HCT116 (cell line): ENCODE measurements around the gene SDK2. TPM values are rescaled to one million over a fixed set of nuclear protein-coding genes. Genes with fewer than 3 reads are reported as not detected.

Experiments
- ATAC-seq: fragments of 200-7000 bp; cut with Tn5 transposase; 2 replicates; pipeline ENCODE4 v1.9.1; 2020; ENCODE audit warnings: mild to moderate bottlenecking, moderate library complexity
- BruUV-seq: library from RNA; stranded (reverse); fragments of 400-500 nt; replicated peaks from 2 replicates; lab custom pipeline; 2021; lab: Mats Ljungman, UMichigan
- CTCF ChIA-PET: fragments of 300-600 bp; sonication (Branson Sonifier 250); formaldehyde crosslinking; loops from one replicate; lab custom pipeline; 2021; ENCODE audit warnings: antibody characterized with exemption; lab: Charles Lee
- POLR2A ChIA-PET: fragments of 300-600, 350-600 bp; sonication (Branson Sonifier 250); formaldehyde crosslinking; loops from one replicate; lab custom pipeline; 2021; ENCODE audit warnings: antibody characterized with exemption; lab: Charles Lee
- RAD21 ChIA-PET, 2 experiments: fragments of 300-600 bp; sonication (Branson Sonifier 250); formaldehyde crosslinking; loops; one replicate each; lab custom pipeline; 2023; ENCODE audit warnings: low total read pairs in 2 of 2; ENCODE audit not compliant: uncharacterized antibody in 2 of 2, unreplicated experiment in 2 of 2, low non-redundant PET in 1 of 2; lab: Charles Lee
- DNase-seq: peaks from one replicate; pipeline ENCODE4 v3.0.0-alpha.2; 2010; ENCODE audit warnings: low read depth, low spot score
- H2AFZ ChIP-seq: fragments of 200-600 bp; shearing (Covaris generic), sonication (generic); 2 replicates; pipeline ENCODE4 v1.6.1; 2017; ENCODE audit warnings: low read depth, mixed run types, mixed read lengths, antibody characterized with exemption, low read length; ENCODE audit not compliant: poor library complexity, severe bottlenecking
- H3K27ac ChIP-seq: 2 replicates; pipeline ENCODE4 v1.5.1; 2012; ENCODE audit warnings: low read depth, low read length
- H3K27me3 ChIP-seq: fragments of 200-600 bp; sonication (generic); 2 replicates; pipeline ENCODE4 v1.6.1; 2016; ENCODE audit warnings: mixed run types, low read length, mixed read lengths; ENCODE audit not compliant: insufficient read depth
- H3K36me3 ChIP-seq, 2 experiments: fragments of 200-500 bp in 1 of 2; fragments of 200-600 bp in 1 of 2; sonication (Bioruptor generic) in 1 of 2; sonication (generic) in 1 of 2; 2 replicates each; pipeline versions ENCODE4 v1.5.1 to v1.6.1; 2014 to 2016; ENCODE audit warnings: low read length in 2 of 2, inconsistent platforms in 1 of 2, mixed read lengths in 1 of 2, mixed run types in 1 of 2; ENCODE audit not compliant: insufficient read depth in 2 of 2, control insufficient read depth in 1 of 2
- H3K4me1 ChIP-seq, 2 experiments: fragments of 200-600 bp in 1 of 2; sonication (generic) in 1 of 2; 2 replicates each; pipeline versions ENCODE4 v1.5.1 to v1.6.1; 2012 to 2017; ENCODE audit warnings: low read length in 2 of 2, inconsistent platforms in 1 of 2, mild to moderate bottlenecking in 1 of 2, mixed read lengths in 1 of 2, mixed run types in 1 of 2, moderate library complexity in 1 of 2; ENCODE audit not compliant: insufficient read depth in 2 of 2, control insufficient read depth in 1 of 2
- H3K4me2 ChIP-seq: fragments of 200-600 bp; sonication (generic); 2 replicates; pipeline ENCODE4 v1.6.1; 2017; ENCODE audit warnings: mixed run types, low read length, mixed read lengths
- H3K4me3 ChIP-seq, 2 experiments: fragments of 200-600 bp in 1 of 2; sonication (generic) in 1 of 2; replicated peaks in 1 of 2; 2 replicates each; pipeline ENCODE4 v1.5.1; 2011 to 2016; ENCODE audit warnings: low read length in 2 of 2, control low read depth in 1 of 2, low read depth in 1 of 2, mild to moderate bottlenecking in 1 of 2, mixed read lengths in 1 of 2, mixed run types in 1 of 2
- H3K79me2 ChIP-seq: fragments of 200-600 bp; sonication (generic); 2 replicates; pipeline ENCODE4 v1.6.1; 2017; ENCODE audit warnings: mild to moderate bottlenecking, mixed run types, low read length, moderate library complexity, mixed read lengths; ENCODE audit not compliant: insufficient read depth
- H3K9ac ChIP-seq: fragments of 200-600 bp; sonication (generic); 2 replicates; pipeline ENCODE4 v1.6.1; 2016; ENCODE audit warnings: low read length, mixed read lengths
- H3K9me2 ChIP-seq: fragments of 200-600 bp; sonication (generic), shearing (Covaris generic); 2 replicates; pipeline ENCODE4 v1.6.1; 2017; ENCODE audit warnings: mixed run types, mild to moderate bottlenecking, moderate library complexity; ENCODE audit not compliant: insufficient read depth
- H3K9me3 ChIP-seq, 2 experiments: fragments of 200-500 bp in 1 of 2; fragments of 200-600 bp in 1 of 2; sonication (Bioruptor generic) in 1 of 2; sonication (generic) in 1 of 2; 2 replicates each; pipeline ENCODE4 v1.6.1; 2014 to 2017; ENCODE audit warnings: low read length in 2 of 2, mixed read lengths in 2 of 2, inconsistent platforms in 1 of 2, low read depth in 1 of 2, mild to moderate bottlenecking in 1 of 2, mixed run types in 1 of 2, moderate library complexity in 1 of 2; ENCODE audit not compliant: control insufficient read depth in 1 of 2, insufficient read depth in 1 of 2
- H4K20me1 ChIP-seq: fragments of 200-600 bp; sonication (generic), shearing (Covaris generic); 2 replicates; pipeline ENCODE4 v1.6.1; 2017; ENCODE audit warnings: mixed run types, mild to moderate bottlenecking, moderate library complexity; ENCODE audit not compliant: insufficient read depth
- CBX3 ChIP-seq: IDR thresholded peaks from 2 replicates; pipeline ENCODE4 v1.6.1; 2012; ENCODE audit warnings: low read depth
- CEBPB ChIP-seq: IDR thresholded peaks from 2 replicates; pipeline ENCODE4 v1.6.1; 2012; ENCODE audit warnings: low read depth
- EGR1 ChIP-seq: IDR thresholded peaks from 2 replicates; pipeline ENCODE4 v1.6.1; 2012; ENCODE audit warnings: low read depth
- ELF1 ChIP-seq: IDR thresholded peaks from 2 replicates; pipeline ENCODE4 v1.6.1; 2012; ENCODE audit warnings: low read depth, borderline replicate concordance
- EZH2 ChIP-seq: fragments of 200-600 bp; sonication (generic); IDR thresholded peaks from 2 replicates; pipeline ENCODE4 v1.6.1; 2017; ENCODE audit warnings: antibody characterized with exemption, mixed run types
- EZH2phosphoT487 ChIP-seq: fragments of 200-600 bp; IDR thresholded peaks from 2 replicates; pipeline ENCODE4 v1.6.1; 2018; ENCODE audit warnings: antibody characterized with exemption, borderline replicate concordance
- JUND ChIP-seq: IDR thresholded peaks from 2 replicates; pipeline ENCODE4 v1.6.1; 2012
- POLR2A ChIP-seq: IDR thresholded peaks from 2 replicates; pipeline ENCODE4 v1.7.0; 2011; ENCODE audit warnings: borderline replicate concordance; ENCODE audit not compliant: insufficient read depth, insufficient read length; ENCODE audit errors: extremely low read depth
- POLR2AphosphoS5 ChIP-seq: IDR thresholded peaks from 2 replicates; pipeline ENCODE4 v1.6.1; 2011; ENCODE audit warnings: mild to moderate bottlenecking, low read depth, low read length, moderate library complexity
- RAD21 ChIP-seq: IDR thresholded peaks from 2 replicates; pipeline ENCODE4 v1.6.1; 2012; ENCODE audit warnings: low read depth, mild to moderate bottlenecking
- SP1 ChIP-seq: IDR thresholded peaks from 2 replicates; pipeline ENCODE4 v1.6.1; 2012; ENCODE audit warnings: low read depth
- SRF ChIP-seq: IDR thresholded peaks from 2 replicates; pipeline ENCODE4 v1.6.1; 2012; ENCODE audit warnings: low read depth
- YY1 ChIP-seq: IDR thresholded peaks from 2 replicates; pipeline ENCODE4 v1.6.1; 2011; ENCODE audit warnings: low read length, low read depth, moderate library complexity, mild to moderate bottlenecking; ENCODE audit not compliant: insufficient replicate concordance; ENCODE audit errors: extremely low read depth
- ZNF274 ChIP-seq: fragments of 200-500 bp; sonication (Bioruptor generic); IDR thresholded peaks from 2 replicates; pipeline ENCODE4 v1.6.1; 2014; ENCODE audit warnings: mild to moderate bottlenecking, low read depth, low read length, inconsistent platforms
- intact Hi-C: fragments of 100-400 bp; cut with micrococcal nuclease; formaldehyde crosslinking; loops from 2 replicates; pipeline ENCODE4 v1.10.0; 2022
- total RNA-seq: library from RNA; stranded (reverse); gene quantifications from one replicate; pipeline ENCODE4 v1.2.1, GENCODE V29; 2021; ENCODE audit not compliant: unreplicated experiment
- TF ChIP-seq, protein P1 (sequence below): IDR thresholded peaks from 2 replicates; pipeline ENCODE4 v1.6.1; 2012
- TF ChIP-seq, protein P2 (sequence below): IDR thresholded peaks from 2 replicates; pipeline ENCODE4 v1.6.1; 2012
- TF ChIP-seq, protein P3 (sequence below): IDR thresholded peaks from 2 replicates; pipeline ENCODE4 v1.6.1; 2011; ENCODE audit warnings: mild to moderate bottlenecking, low read length, moderate library complexity; ENCODE audit not compliant: insufficient replicate concordance; ENCODE audit errors: extremely low read depth

The SDK2 gene
- total RNA-seq, 1 experiment from 2014 or later = 0.10 TPM

DNA sequence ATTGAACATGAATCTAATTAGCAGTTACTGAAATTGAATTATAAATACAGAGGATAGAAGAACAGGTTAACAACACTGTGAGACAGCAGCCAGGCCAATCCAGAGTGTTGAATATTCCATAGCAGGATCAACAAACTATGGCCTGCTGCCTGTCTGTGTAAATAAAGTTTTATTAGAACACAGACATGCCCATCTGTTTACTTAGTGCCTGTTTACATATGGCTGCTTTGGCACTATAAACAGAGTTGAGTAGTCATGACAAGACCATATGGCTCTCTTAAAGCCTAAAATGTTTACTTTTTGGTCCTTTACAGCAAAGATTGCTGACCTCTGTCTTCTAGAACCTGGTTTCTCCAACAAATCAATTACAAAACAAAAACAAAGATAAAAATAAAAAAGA lies 217.0 kb downstream of the SDK2 start:
- POLR2A ChIA-PET = no interaction called here
- TF ChIP-seq EGR1 = no peak
- TF ChIP-seq, protein P1, sequence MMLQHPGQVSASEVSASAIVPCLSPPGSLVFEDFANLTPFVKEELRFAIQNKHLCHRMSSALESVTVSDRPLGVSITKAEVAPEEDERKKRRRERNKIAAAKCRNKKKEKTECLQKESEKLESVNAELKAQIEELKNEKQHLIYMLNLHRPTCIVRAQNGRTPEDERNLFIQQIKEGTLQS = no peak
- TF ChIP-seq ELF1 = no peak
- TF ChIP-seq JUND = no peak
- no peak for TF ChIP-seq POLR2A
- no peak for TF ChIP-seq EZH2
- no peak for TF ChIP-seq RAD21
- TF ChIP-seq, protein P2, sequence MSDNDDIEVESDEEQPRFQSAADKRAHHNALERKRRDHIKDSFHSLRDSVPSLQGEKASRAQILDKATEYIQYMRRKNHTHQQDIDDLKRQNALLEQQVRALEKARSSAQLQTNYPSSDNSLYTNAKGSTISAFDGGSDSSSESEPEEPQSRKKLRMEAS = no peak
- TF ChIP-seq SRF = no peak
- TF ChIP-seq, protein P3, sequence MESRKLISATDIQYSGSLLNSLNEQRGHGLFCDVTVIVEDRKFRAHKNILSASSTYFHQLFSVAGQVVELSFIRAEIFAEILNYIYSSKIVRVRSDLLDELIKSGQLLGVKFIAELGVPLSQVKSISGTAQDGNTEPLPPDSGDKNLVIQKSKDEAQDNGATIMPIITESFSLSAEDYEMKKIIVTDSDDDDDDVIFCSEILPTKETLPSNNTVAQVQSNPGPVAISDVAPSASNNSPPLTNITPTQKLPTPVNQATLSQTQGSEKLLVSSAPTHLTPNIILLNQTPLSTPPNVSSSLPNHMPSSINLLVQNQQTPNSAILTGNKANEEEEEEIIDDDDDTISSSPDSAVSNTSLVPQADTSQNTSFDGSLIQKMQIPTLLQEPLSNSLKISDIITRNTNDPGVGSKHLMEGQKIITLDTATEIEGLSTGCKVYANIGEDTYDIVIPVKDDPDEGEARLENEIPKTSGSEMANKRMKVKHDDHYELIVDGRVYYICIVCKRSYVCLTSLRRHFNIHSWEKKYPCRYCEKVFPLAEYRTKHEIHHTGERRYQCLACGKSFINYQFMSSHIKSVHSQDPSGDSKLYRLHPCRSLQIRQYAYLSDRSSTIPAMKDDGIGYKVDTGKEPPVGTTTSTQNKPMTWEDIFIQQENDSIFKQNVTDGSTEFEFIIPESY = no peak
- no peak for TF ChIP-seq EZH2phosphoT487
- TF ChIP-seq CEBPB = no peak
- no peak for TF ChIP-seq ZNF274
- TF ChIP-seq YY1 = no peak
- no peak for TF ChIP-seq POLR2AphosphoS5
- TF ChIP-seq SP1 = no peak
- no peak for TF ChIP-seq CBX3
- TF ChIP-seq, all 23 proteins: peak for 0
- Histone ChIP-seq H3K9me2 (no peaks in the 10 kb centered on the region), H2AFZ (no peak overlapping the region), H3K9me3 (no peaks in the 10 kb centered on the region), H4K20me1 (no peaks in the 10 kb centered on the region), H3K36me3 (no peaks in the 10 kb centered on the region), H3K27me3 (no peaks in the 10 kb centered on the region), H3K79me2 (no peaks in the 10 kb centered on the region), H3K4me3 (no peak overlapping the region), H3K9ac (no peak overlapping the region), H3K27ac (no peak overlapping the region), H3K4me1 (peaks cover 0 to 4% of the 10 kb centered on the region in 2 experiments; a peak in 2 of 4 replicates), H3K4me2 (no peak overlapping the region)
- DNase-seq (no peak), ATAC-seq (no peak)
- ChIA-PET CTCF (interaction anchor here (1.1 kb wide), 1 partner anchor 530 kb away, joined by 3 read pairs; no protein-coding TSS in a partner anchor), RAD21 (no interaction called here)
- intact Hi-C loops = no loop called here
- BruUV-seq = no TSS peak
